Left ventricle myocardium inferior (tissue), 1 donor: ENCODE results near the gene LY6G6D. TPM values are rescaled to one million over a fixed set of nuclear protein-coding genes. Genes with fewer than 3 reads are reported as not detected.
"Not testable (repeated sequence)": the region's sequence is repeated elsewhere in the genome, so short reads cannot be mapped to it uniquely, and the experiment has no call there.

Source experiments
- DNase-seq: peaks from one replicate; pipeline ENCODE4 v3.0.0-alpha.2; 2020
- H3K27ac ChIP-seq: fragments of 200-600 bp; replicated peaks from 2 replicates; pipeline ENCODE4 v1.8.0; 2021
- H3K27me3 ChIP-seq: fragments of 200-600 bp; 2 replicates; pipeline ENCODE4 v1.8.0; 2021; ENCODE audit warnings: low read depth
- H3K36me3 ChIP-seq: fragments of 200-600 bp; 2 replicates; pipeline ENCODE4 v1.8.0; 2021
- H3K4me1 ChIP-seq: fragments of 200-600 bp; 2 replicates; pipeline ENCODE4 v1.8.0; 2021
- H3K4me3 ChIP-seq: fragments of 200-600 bp; 2 replicates; pipeline ENCODE4 v1.8.0; 2021; ENCODE audit warnings: mild to moderate bottlenecking, moderate library complexity
- H3K9me3 ChIP-seq: fragments of 200-600 bp; replicated peaks from 2 replicates; pipeline ENCODE4 v1.8.0; 2021
- CTCF ChIP-seq: fragments of 200-600 bp; IDR thresholded peaks from 2 replicates; pipeline ENCODE4 v1.8.0; 2021; ENCODE audit warnings: antibody characterized with exemption, mild to moderate bottlenecking, borderline replicate concordance
- intact Hi-C: fragments of 100-400 bp; cut with micrococcal nuclease; formaldehyde crosslinking; loops from one replicate; pipeline ENCODE4 v1.11.0; 2022
- total RNA-seq: library from RNA; stranded (reverse); fragmentation: NEBNext Ultra II Directional; extraction: Animal tissue kit (Norgen Biotek cat#: 25700); gene quantifications from one replicate; pipeline ENCODE4 v1.2.1, GENCODE V29; 2021
- donor health status: DM: no; HTN: yes; CAD: no; lungs with severe emphysema.

The LY6G6D gene
- total RNA-seq, 1 donor from 2014 or later: not detected

DNA sequence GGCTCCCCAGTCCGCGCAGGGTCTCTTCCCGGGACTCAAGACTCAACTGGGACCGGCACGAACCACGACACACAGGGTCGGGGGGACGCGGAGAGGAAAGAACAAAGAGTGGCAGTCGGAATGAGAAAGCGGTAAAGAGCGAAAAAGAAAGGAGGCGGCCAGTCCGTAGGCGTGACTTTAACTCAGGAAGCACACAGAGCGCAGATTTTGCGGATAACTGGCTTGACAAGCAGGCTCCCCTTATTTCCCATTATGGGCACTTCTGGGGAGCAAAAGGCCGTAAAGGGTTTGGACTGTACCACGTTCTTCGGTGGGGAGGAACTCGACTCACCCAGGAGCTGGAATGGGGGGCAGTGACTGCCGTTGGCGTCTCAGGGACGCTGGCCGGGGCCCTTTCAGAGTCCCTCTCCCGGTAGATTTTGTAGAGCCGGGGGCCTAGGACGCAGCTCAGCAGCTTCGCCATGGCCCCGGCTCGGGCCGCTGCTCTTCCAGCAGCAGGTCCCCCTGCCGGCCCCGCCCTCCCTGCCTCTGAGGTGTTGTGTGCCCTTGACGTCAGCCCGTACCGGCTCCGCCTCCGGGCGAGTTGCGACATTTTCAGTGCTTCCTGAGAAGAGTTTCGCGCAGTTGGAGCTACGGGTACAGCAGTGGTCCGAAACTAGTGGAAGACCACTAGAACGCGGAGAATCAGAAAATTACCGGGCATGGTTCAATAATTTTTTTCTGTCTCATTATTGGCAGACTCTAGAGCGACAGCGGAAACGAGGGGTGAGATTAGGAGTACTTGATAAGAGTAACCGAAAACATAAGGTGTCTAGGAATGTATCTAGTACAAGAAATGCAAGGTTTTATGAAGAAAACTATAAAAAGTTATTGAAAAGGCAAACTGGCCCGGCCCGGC lies 12.1 kb upstream of the LY6G6D start, which contains the start of gene ABHD16A:
TSS of gene ABHD16A (minus strand) at position 506 of the 898 bp plus-strand sequence. CDS start at position 463, 43 bp downstream.
- peak; percentile 99 for DNase-seq
- H3K9me3 ChIP-seq: no peaks in the 10 kb centered on the region
- H3K27me3 ChIP-seq: no peaks in the 10 kb centered on the region
- peak within 1 kb of the TSS; percentile 90 for H3K4me3 ChIP-seq
- H3K27ac ChIP-seq: peak within 1 kb of the TSS; percentile 99
- peaks cover 19% of the 10 kb centered on the region for H3K36me3 ChIP-seq
- intact Hi-C loops: no loop called here
- peak; percentile 24 for TF ChIP-seq CTCF
- peaks cover 43% of the 10 kb centered on the region for H3K4me1 ChIP-seq

GRCh38 chr6:31705931-31706330 lies 9.2 kb upstream of the LY6G6D start:
- Histone ChIP-seq H3K27ac (no peak overlapping the region), H3K9me3 (no peaks in the 10 kb centered on the region), H3K4me3 (no peak overlapping the region), H3K4me1 (peaks cover 28% of the 10 kb centered on the region), H3K27me3 (peaks cover 6% of the 10 kb centered on the region), H3K36me3 (no peaks in the 10 kb centered on the region)
- no peak for TF ChIP-seq CTCF
- DNase-seq: no peak
- intact Hi-C loops: no loop called here

GRCh38 chr6:31706599-31706998 lies 8.5 kb upstream of the LY6G6D start, which contains the start of gene LY6G6F:
LY6G6F (plus strand) TSS chr6:31706866; CDS start chr6:31706907, 41 bp downstream.
- no peak for DNase-seq
- Histone ChIP-seq H3K27me3 (peaks cover 9% of the 10 kb centered on the region), H3K27ac (no peak within 1 kb of the TSS), H3K36me3 (no peaks in the 10 kb centered on the region), H3K9me3 (no peaks in the 10 kb centered on the region), H3K4me3 (no peak within 1 kb of the TSS), H3K4me1 (peaks cover 21% of the 10 kb centered on the region)
- intact Hi-C loops: no loop called here
- TF ChIP-seq CTCF: no peak

DNA sequence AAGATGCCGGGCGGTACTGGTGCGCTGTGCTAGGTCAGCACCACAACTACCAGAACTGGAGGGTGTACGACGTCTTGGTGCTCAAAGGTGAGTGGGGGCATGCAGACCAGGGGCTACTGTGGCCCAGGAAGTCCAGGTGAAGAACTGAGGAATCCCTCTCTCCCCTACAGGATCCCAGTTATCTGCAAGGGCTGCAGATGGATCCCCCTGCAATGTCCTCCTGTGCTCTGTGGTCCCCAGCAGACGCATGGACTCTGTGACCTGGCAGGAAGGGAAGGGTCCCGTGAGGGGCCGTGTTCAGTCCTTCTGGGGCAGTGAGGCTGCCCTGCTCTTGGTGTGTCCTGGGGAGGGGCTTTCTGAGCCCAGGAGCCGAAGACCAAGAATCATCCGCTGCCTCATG lies 7.4 kb upstream of the LY6G6D start:
- Histone ChIP-seq H3K4me3 (no peak overlapping the region), H3K9me3 (no peaks in the 10 kb centered on the region), H3K27ac (no peak overlapping the region), H3K27me3 (peaks cover 9% of the 10 kb centered on the region), H3K4me1 (peaks cover 10% of the 10 kb centered on the region), H3K36me3 (no peaks in the 10 kb centered on the region)
- no peak for DNase-seq
- TF ChIP-seq CTCF: no peak
- intact Hi-C loops: no loop called here

DNA sequence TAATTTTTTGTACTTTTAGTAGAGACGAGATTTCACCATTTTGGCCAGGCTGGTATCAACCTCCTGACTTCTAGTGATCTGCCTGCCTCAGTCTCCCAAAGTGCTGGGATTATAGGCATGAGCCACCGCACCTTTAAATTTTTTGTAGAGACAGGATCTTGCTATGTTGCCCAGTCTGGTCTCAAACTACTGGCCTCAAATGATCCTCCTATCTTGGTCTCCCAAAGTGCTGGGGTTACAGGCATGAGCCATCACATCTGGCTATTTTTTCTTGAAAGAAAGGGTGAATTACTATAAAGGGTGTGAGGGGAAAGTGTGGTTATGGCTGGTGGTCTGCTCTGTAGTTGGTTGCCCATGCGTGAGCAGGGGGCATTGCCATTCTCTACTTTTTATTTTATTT lies 6.9 kb upstream of the LY6G6D start:
- no peaks in the 10 kb centered on the region for H3K36me3 ChIP-seq
- TF ChIP-seq CTCF: no peak
- intact Hi-C loops: no loop called here
- H3K27me3 ChIP-seq: peaks cover 9% of the 10 kb centered on the region
- H3K27ac ChIP-seq: no peak overlapping the region
- DNase-seq: no peak
- peaks cover 6% of the 10 kb centered on the region for H3K4me1 ChIP-seq
- H3K4me3 ChIP-seq: no peak overlapping the region
- no peaks in the 10 kb centered on the region for H3K9me3 ChIP-seq

DNA sequence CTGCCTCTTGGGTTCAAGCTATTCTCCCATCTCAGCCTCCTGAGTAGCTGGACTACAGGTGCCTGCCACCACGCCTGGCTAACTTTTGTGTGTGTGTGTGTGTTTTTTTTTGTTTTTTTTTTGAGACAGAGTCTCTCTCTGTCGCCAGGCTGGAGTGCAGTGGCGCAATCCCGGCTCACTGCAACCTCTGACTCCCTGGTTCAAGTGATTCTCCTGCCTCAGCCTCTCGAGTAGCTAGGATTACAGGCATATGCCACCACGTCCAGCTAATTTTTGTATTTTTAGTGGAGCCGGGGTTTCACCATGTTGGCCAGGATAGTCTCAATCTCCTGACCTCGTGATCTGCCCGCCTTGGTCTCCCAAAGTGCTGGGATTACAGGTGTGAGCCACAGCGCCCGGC lies 6.0 kb upstream of the LY6G6D start:
- H3K27ac ChIP-seq, DNase-seq, H3K36me3 ChIP-seq, intact Hi-C loops, H3K4me1 ChIP-seq, H3K27me3 ChIP-seq, H3K9me3 ChIP-seq, H3K4me3 ChIP-seq: not testable (repeated sequence)
